ENCODE data around the gene CSNK1A1.
"Not testable (repeated sequence)": the region's sequence is repeated elsewhere in the genome, so short reads cannot be mapped to it uniquely, and the experiment has no call there.

CSNK1A1 gene

GRCh38 chr5:149551227-149552037 is at the start of gene CSNK1A1:
Gene CSNK1A1, minus strand, starts transcription at chr5:149551439. Its CDS starts 475 bp downstream, at chr5:149550964.
- peak; percentile 95 for DNase-seq (ENCODE audit: low read depth, low spot score)
- Histone ChIP-seq H3K4me1 (ENCODE audit: control insufficient read depth, insufficient read depth, low read length) (no peaks in the 10 kb centered on the region), H3K4me3 (ENCODE audit: low read length) (peak within 1 kb of the TSS; percentile 98), H3K36me3 (ENCODE audit: control insufficient read depth, insufficient read depth, low read length) (peaks cover 7% of the 10 kb centered on the region; the same call in 1 of the 2 replicates), H3K27ac (ENCODE audit: low read length) (no peak within 1 kb of the TSS), H3K27me3 (ENCODE audit: control insufficient read depth, insufficient read depth, low read length) (no peaks in the 10 kb centered on the region), H3K9me3 (ENCODE audit: control insufficient read depth, insufficient read depth, low read length) (no peaks in the 10 kb centered on the region)
- no CpG with 5 or more reads among the region's 67 CpGs for WGBS (ENCODE audit: insufficient coverage, insufficient read length)

GRCh38 chr5:149600932-149601331 is 49.7 kb upstream of the CSNK1A1 start:
- no peaks in the 10 kb centered on the region for H3K9me3 ChIP-seq (ENCODE audit: control insufficient read depth, insufficient read depth, low read length)
- DNase-seq (ENCODE audit: low read depth, low spot score): no peak
- no peaks in the 10 kb centered on the region for H3K36me3 ChIP-seq (ENCODE audit: control insufficient read depth, insufficient read depth, low read length)
- peaks cover 1% of the 10 kb centered on the region; the same call in 1 of the 2 replicates for H3K4me1 ChIP-seq (ENCODE audit: control insufficient read depth, insufficient read depth, low read length)
- H3K27ac ChIP-seq (ENCODE audit: low read length): no peak overlapping the region
- H3K4me3 ChIP-seq (ENCODE audit: low read length): no peak overlapping the region
- WGBS (ENCODE audit: insufficient coverage, insufficient read length): no CpG with 5 or more reads among the region's 3 CpGs
- H3K27me3 ChIP-seq (ENCODE audit: control insufficient read depth, insufficient read depth, low read length): no peaks in the 10 kb centered on the region

- peaks cover 1% of the 10 kb centered on the region; the same call in 1 of the 2 replicates for H3K4me1 ChIP-seq (ENCODE audit: control insufficient read depth, insufficient read depth, low read length)
- no peak for DNase-seq (ENCODE audit: low read depth, low spot score)
- H3K36me3 ChIP-seq (ENCODE audit: control insufficient read depth, insufficient read depth, low read length): no peaks in the 10 kb centered on the region
- no CpG with 5 or more reads among the region's 4 CpGs for WGBS (ENCODE audit: insufficient coverage, insufficient read length)
- no peaks in the 10 kb centered on the region for H3K27me3 ChIP-seq (ENCODE audit: control insufficient read depth, insufficient read depth, low read length)
- H3K4me3 ChIP-seq (ENCODE audit: low read length): no peak overlapping the region
- no peaks in the 10 kb centered on the region for H3K9me3 ChIP-seq (ENCODE audit: control insufficient read depth, insufficient read depth, low read length)
- no peak overlapping the region for H3K27ac ChIP-seq (ENCODE audit: low read length)
Measured at GRCh38 chr5:149599375-149599774, 48.1 kb upstream of the CSNK1A1 start.

- Histone ChIP-seq H3K4me3 (ENCODE audit: low read length) (no peak overlapping the region), H3K4me1 (ENCODE audit: control insufficient read depth, insufficient read depth, low read length) (peaks cover 1% of the 10 kb centered on the region; the same call in 1 of the 2 replicates), H3K27me3 (ENCODE audit: control insufficient read depth, insufficient read depth, low read length) (no peaks in the 10 kb centered on the region), H3K36me3 (ENCODE audit: control insufficient read depth, insufficient read depth, low read length) (no peaks in the 10 kb centered on the region), H3K27ac (ENCODE audit: low read length) (no peak overlapping the region), H3K9me3 (ENCODE audit: control insufficient read depth, insufficient read depth, low read length) (no peaks in the 10 kb centered on the region)
- WGBS (ENCODE audit: insufficient coverage, insufficient read length): no CpG with 5 or more reads among the region's 3 CpGs
- no peak for DNase-seq (ENCODE audit: low read depth, low spot score)
Measured at GRCh38 chr5:149598966-149599365, 47.7 kb upstream of the CSNK1A1 start.

GRCh38 chr5:149598234-149598633 is 47.0 kb upstream of the CSNK1A1 start:
- H3K9me3 ChIP-seq (ENCODE audit: control insufficient read depth, insufficient read depth, low read length); H3K27me3 ChIP-seq (ENCODE audit: control insufficient read depth, insufficient read depth, low read length); H3K36me3 ChIP-seq (ENCODE audit: control insufficient read depth, insufficient read depth, low read length); H3K4me1 ChIP-seq (ENCODE audit: control insufficient read depth, insufficient read depth, low read length); DNase-seq (ENCODE audit: low read depth, low spot score); H3K4me3 ChIP-seq (ENCODE audit: low read length); H3K27ac ChIP-seq (ENCODE audit: low read length): not testable (repeated sequence)
- WGBS (ENCODE audit: insufficient coverage, insufficient read length): no CpG with 5 or more reads among the region's 2 CpGs

- WGBS (ENCODE audit: insufficient coverage, insufficient read length): no CpG with 5 or more reads among the region's 7 CpGs
- no peak for DNase-seq (ENCODE audit: low read depth, low spot score)
- Histone ChIP-seq H3K4me3 (ENCODE audit: low read length) (no peak overlapping the region), H3K9me3 (ENCODE audit: control insufficient read depth, insufficient read depth, low read length) (no peaks in the 10 kb centered on the region), H3K36me3 (ENCODE audit: control insufficient read depth, insufficient read depth, low read length) (no peaks in the 10 kb centered on the region), H3K27me3 (ENCODE audit: control insufficient read depth, insufficient read depth, low read length) (no peaks in the 10 kb centered on the region), H3K27ac (ENCODE audit: low read length) (no peak overlapping the region), H3K4me1 (ENCODE audit: control insufficient read depth, insufficient read depth, low read length) (peaks cover 1% of the 10 kb centered on the region; the same call in 1 of the 2 replicates)
Measured at GRCh38 chr5:149597618-149598017, 46.4 kb upstream of the CSNK1A1 start.

GRCh38 chr5:149596712-149597111 is 45.5 kb upstream of the CSNK1A1 start:
- Histone ChIP-seq H3K4me1 (ENCODE audit: control insufficient read depth, insufficient read depth, low read length) (peaks cover 1% of the 10 kb centered on the region; the same call in 1 of the 2 replicates), H3K9me3 (ENCODE audit: control insufficient read depth, insufficient read depth, low read length) (no peaks in the 10 kb centered on the region), H3K27ac (ENCODE audit: low read length) (no peak overlapping the region), H3K36me3 (ENCODE audit: control insufficient read depth, insufficient read depth, low read length) (no peaks in the 10 kb centered on the region), H3K4me3 (ENCODE audit: low read length) (no peak overlapping the region), H3K27me3 (ENCODE audit: control insufficient read depth, insufficient read depth, low read length) (no peaks in the 10 kb centered on the region)
- DNase-seq (ENCODE audit: low read depth, low spot score): no peak
- no CpG with 5 or more reads among the region's 2 CpGs for WGBS (ENCODE audit: insufficient coverage, insufficient read length)

- not testable (repeated sequence) for H3K4me1 ChIP-seq (ENCODE audit: control insufficient read depth, insufficient read depth, low read length); H3K36me3 ChIP-seq (ENCODE audit: control insufficient read depth, insufficient read depth, low read length); DNase-seq (ENCODE audit: low read depth, low spot score); H3K27me3 ChIP-seq (ENCODE audit: control insufficient read depth, insufficient read depth, low read length); H3K27ac ChIP-seq (ENCODE audit: low read length); H3K4me3 ChIP-seq (ENCODE audit: low read length); H3K9me3 ChIP-seq (ENCODE audit: control insufficient read depth, insufficient read depth, low read length)
- WGBS (ENCODE audit: insufficient coverage, insufficient read length): no CpG with 5 or more reads among the region's 3 CpGs
Measured at GRCh38 chr5:149595105-149595504, 43.9 kb upstream of the CSNK1A1 start.

- no peak for DNase-seq (ENCODE audit: low read depth, low spot score)
- H3K36me3 ChIP-seq (ENCODE audit: control insufficient read depth, insufficient read depth, low read length): no peaks in the 10 kb centered on the region
- H3K27me3 ChIP-seq (ENCODE audit: control insufficient read depth, insufficient read depth, low read length): no peaks in the 10 kb centered on the region
- 100% methylated on average over 1 of the region's 5 CpGs for WGBS (ENCODE audit: insufficient coverage, insufficient read length)
- H3K9me3 ChIP-seq (ENCODE audit: control insufficient read depth, insufficient read depth, low read length): no peaks in the 10 kb centered on the region
- H3K4me1 ChIP-seq (ENCODE audit: control insufficient read depth, insufficient read depth, low read length): peaks cover 1% of the 10 kb centered on the region; the same call in 1 of the 2 replicates
- no peak overlapping the region for H3K4me3 ChIP-seq (ENCODE audit: low read length)
- no peak overlapping the region for H3K27ac ChIP-seq (ENCODE audit: low read length)
Measured at GRCh38 chr5:149594206-149594895, 43.1 kb upstream of the CSNK1A1 start.

- H3K4me1 ChIP-seq (ENCODE audit: control insufficient read depth, insufficient read depth, low read length): no peaks in the 10 kb centered on the region
Measured at GRCh38 chr5:149593370-149593769, 42.1 kb upstream of the CSNK1A1 start.

More at GRCh38 chr5:149593370-149593769, 42.1 kb upstream of the CSNK1A1 start:
- Histone ChIP-seq H3K9me3 (ENCODE audit: control insufficient read depth, insufficient read depth, low read length) (no peaks in the 10 kb centered on the region), H3K36me3 (ENCODE audit: control insufficient read depth, insufficient read depth, low read length) (no peaks in the 10 kb centered on the region), H3K4me3 (ENCODE audit: low read length) (no peak overlapping the region), H3K27me3 (ENCODE audit: control insufficient read depth, insufficient read depth, low read length) (no peaks in the 10 kb centered on the region), H3K27ac (ENCODE audit: low read length) (no peak overlapping the region)
- no CpG with 5 or more reads among the region's 2 CpGs for WGBS (ENCODE audit: insufficient coverage, insufficient read length)
- no peak for DNase-seq (ENCODE audit: low read depth, low spot score)
